ENCODE results near the gene LDHAL6B. TPM values are rescaled to one million over a fixed set of nuclear protein-coding genes. Genes with fewer than 3 reads are reported as not detected.

LDHAL6B gene
- total RNA-seq, 2 donors from 2014 or later, result not detected

DNA sequence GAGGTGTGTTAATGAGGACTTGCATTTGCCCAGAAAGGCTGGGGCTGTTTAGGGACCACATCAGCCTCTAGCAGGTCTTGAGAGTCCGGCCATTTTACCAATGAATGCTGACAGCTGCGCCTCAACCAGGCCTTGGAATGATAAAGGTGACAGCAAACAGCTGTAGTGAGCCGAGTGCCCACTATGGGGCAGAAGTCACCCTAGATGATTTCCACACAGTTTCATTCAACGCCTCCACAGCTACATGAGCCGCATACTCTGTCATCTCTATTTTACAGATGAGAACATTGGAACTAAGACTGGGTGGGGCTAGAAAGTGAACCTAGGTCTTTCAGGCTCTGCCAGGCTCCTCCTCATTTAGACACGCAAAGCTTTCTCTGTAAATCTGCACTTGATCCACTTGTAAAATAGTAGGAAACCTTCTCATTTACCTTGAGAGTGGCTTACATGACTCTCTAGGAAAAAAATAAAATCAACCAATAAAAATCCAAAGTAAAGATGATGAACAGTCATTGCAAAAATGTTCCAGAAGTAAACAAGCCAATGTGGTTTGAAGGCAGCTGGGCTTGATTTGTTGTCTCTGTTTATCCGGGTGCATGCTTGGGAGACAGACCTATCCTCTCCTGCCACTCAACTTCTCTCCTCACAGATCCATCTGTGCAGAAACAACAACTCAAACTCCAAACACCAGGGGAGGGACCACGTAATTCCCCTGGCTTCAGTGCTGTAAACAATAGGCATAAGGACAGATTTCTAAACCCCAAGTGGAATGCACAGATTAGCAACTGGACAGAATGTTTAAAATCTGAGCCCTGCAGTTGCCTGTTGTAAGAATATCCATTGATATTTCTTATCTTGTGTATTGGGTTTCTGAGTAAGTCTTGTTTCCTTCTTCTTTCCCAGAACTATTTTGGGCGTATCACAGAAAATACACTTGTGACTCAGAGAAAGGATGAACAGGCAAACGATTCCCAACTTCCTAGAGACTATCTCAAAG lies 31.5 kb upstream of the LDHAL6B start:
- Histone ChIP-seq H3K9me3 (no peaks in the 10 kb centered on the region), H3K36me3 (replicated peaks in 1 of 2; ENCODE audit: insufficient read depth in 1 of 2, low read depth in 2 of 2) (no peaks in the 10 kb centered on the region), H3K4me3 (no peak overlapping the region), H3K27me3 (no peaks in the 10 kb centered on the region), H3K4me1 (peaks cover 6% of the 10 kb centered on the region), H3K27ac (peak overlapping the region in 1 of 4 donors; percentile 48)
- WGBS, 2 donors, result 55 to 66% methylated on average over 7 to 10 of the region's 10 CpGs
- intact Hi-C loops (cut with DNase I), result no loop called here
- no peak for TF ChIP-seq POLR2A (IDR thresholded peaks at IDR 0.05)
- TF ChIP-seq, protein P1, sequence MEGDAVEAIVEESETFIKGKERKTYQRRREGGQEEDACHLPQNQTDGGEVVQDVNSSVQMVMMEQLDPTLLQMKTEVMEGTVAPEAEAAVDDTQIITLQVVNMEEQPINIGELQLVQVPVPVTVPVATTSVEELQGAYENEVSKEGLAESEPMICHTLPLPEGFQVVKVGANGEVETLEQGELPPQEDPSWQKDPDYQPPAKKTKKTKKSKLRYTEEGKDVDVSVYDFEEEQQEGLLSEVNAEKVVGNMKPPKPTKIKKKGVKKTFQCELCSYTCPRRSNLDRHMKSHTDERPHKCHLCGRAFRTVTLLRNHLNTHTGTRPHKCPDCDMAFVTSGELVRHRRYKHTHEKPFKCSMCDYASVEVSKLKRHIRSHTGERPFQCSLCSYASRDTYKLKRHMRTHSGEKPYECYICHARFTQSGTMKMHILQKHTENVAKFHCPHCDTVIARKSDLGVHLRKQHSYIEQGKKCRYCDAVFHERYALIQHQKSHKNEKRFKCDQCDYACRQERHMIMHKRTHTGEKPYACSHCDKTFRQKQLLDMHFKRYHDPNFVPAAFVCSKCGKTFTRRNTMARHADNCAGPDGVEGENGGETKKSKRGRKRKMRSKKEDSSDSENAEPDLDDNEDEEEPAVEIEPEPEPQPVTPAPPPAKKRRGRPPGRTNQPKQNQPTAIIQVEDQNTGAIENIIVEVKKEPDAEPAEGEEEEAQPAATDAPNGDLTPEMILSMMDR (IDR thresholded peaks at IDR 0.05), result peak in 6 of 7 experiments; percentile 28 to 52 (median 33)
- ATAC-seq, result peak; percentile 47
- DNase-seq, result peak; percentile 25 to 57 (median 44)

DNA sequence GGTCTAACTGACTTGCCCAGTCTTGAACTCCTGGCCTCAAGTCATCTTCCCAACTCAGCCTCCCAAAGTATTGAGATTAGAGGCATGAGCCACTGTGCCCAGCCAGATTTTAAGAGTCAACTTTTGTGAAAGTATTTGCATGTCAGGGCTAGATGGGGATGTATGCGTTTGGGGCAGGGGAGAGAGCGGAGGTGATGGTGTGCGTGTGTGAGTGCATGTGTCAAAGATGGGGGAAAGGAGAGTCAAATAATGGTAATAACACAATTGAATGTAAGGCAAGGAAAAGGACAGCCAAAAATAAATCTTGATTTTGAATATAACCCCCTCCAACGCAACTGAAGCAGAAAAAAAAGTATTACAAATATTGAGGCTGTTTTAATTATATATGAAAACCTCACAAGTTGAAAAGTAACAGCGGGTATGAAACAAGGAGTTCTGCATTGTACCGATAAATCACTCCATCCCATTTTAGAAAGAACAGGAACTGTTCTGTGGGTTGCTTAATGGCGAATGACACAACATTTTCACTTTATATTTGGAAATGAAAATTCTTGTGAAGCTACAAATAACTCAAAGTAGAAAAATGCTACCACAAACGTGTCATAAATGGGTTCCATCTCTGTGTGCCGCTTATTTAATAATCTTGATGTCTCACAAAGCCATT lies 29.9 kb upstream of the LDHAL6B start:
- H3K9me3 ChIP-seq, result no peaks in the 10 kb centered on the region
- DNase-seq (no peak), ATAC-seq (no peak)
- WGBS, 2 donors, result 73 to 90% methylated on average over 9 of the region's 9 CpGs
- H3K36me3 ChIP-seq (replicated peaks in 1 of 2; ENCODE audit: insufficient read depth in 1 of 2, low read depth in 2 of 2), result no peaks in the 10 kb centered on the region
- intact Hi-C loops (cut with DNase I), result no loop called here
- TF ChIP-seq, protein P1 (IDR thresholded peaks at IDR 0.05), result no peak
- no peak for TF ChIP-seq POLR2A (IDR thresholded peaks at IDR 0.05)
- no peak overlapping the region for H3K4me3 ChIP-seq
- H3K4me1 ChIP-seq, result no peaks in the 10 kb centered on the region
- peak overlapping the region in 1 of 4 donors; percentile 45 for H3K27ac ChIP-seq
- no peaks in the 10 kb centered on the region for H3K27me3 ChIP-seq

DNA sequence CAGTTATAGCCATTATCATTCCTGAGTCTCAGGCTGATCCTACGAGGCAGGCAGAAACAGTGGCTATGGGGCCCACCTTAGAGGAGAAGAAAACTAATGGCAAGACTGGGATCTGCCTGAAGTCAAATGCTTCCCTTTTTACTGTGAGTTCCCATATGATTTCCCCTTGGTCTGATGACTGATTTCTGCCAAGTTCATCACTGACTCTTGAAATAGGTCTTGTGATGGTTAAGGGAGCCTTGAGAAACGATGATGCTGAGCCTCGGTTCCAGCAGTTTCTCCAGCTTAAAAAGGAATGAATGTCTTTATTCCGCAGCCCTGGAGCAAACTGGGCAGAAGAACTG lies 29.4 kb upstream of the LDHAL6B start:
- no peaks in the 10 kb centered on the region for H3K27me3 ChIP-seq
- intact Hi-C loops (cut with DNase I), result no loop called here
- no peaks in the 10 kb centered on the region for H3K4me1 ChIP-seq
- ATAC-seq, result no peak
- no peaks in the 10 kb centered on the region for H3K9me3 ChIP-seq
- no peak for TF ChIP-seq POLR2A (IDR thresholded peaks at IDR 0.05)
- TF ChIP-seq, protein P1 (IDR thresholded peaks at IDR 0.05), result no peak
- H3K27ac ChIP-seq, result peak overlapping the region in 1 of 4 donors; percentile 46
- no peak overlapping the region for H3K4me3 ChIP-seq
- no peaks in the 10 kb centered on the region for H3K36me3 ChIP-seq (replicated peaks in 1 of 2; ENCODE audit: insufficient read depth in 1 of 2, low read depth in 2 of 2)
- WGBS, 2 donors, result 71 to 96% methylated on average over 4 of the region's 4 CpGs
- peak in 1 of 4 donors; percentile 49 for DNase-seq

DNA sequence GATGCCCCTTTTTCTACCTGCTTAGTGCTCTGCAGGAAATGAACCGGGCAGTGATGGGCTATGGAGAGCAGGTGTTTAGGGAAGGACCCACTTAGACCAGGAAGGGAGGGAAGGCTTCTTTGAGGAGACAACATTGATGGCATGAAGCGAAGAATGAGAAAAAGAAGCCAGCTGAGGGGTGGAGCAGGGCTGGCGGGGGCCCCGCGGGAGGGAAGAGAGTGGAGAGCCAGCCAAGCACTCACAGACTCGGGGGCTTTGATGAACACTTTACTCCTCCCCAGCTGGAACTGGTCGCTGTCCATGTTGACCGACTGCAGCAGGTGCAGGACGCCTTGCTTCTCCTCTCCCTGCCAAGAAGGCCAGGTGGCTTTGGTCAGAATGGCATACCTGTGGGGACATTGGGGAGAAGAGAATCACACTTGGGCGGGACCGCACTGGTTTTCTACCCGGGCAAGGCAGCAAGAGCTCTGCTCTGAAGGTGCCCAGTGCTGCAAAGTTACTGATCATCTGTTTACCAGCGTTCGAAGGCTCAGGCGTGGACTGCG lies 28.4 kb upstream of the LDHAL6B start:
- H3K4me3 ChIP-seq, result no peak overlapping the region
- H3K27me3 ChIP-seq, result no peaks in the 10 kb centered on the region
- WGBS, 2 donors, result 91 to 94% methylated on average over 16 of the region's 16 CpGs
- H3K36me3 ChIP-seq (replicated peaks in 1 of 2; ENCODE audit: insufficient read depth in 1 of 2, low read depth in 2 of 2), result no peaks in the 10 kb centered on the region
- DNase-seq (no peak), ATAC-seq (no peak)
- H3K9me3 ChIP-seq, result no peaks in the 10 kb centered on the region
- H3K27ac ChIP-seq, result no peak overlapping the region
- TF ChIP-seq, protein P1 (IDR thresholded peaks at IDR 0.05), result no peak
- TF ChIP-seq POLR2A (IDR thresholded peaks at IDR 0.05), result no peak
- intact Hi-C loops (cut with DNase I), result no loop called here
- H3K4me1 ChIP-seq, result no peaks in the 10 kb centered on the region

Measured in body of pancreas (tissue), 4 donors.